AG09319 (cell line): ENCODE measurements around the gene SLC9A3.

ENCODE experiments used
- DNase-seq: peaks from one replicate; pipeline ENCODE4 v3.0.0-alpha.2; 2010; ENCODE audit warnings: low read depth; ENCODE audit errors: extremely low read depth
- TF ChIP-seq, protein P1 (sequence below): IDR thresholded peaks from 2 replicates; pipeline ENCODE4 v1.5.1; 2011; ENCODE audit warnings: low read depth, mild to moderate bottlenecking, inconsistent platforms, low read length, moderate library complexity

Gene SLC9A3

DNA sequence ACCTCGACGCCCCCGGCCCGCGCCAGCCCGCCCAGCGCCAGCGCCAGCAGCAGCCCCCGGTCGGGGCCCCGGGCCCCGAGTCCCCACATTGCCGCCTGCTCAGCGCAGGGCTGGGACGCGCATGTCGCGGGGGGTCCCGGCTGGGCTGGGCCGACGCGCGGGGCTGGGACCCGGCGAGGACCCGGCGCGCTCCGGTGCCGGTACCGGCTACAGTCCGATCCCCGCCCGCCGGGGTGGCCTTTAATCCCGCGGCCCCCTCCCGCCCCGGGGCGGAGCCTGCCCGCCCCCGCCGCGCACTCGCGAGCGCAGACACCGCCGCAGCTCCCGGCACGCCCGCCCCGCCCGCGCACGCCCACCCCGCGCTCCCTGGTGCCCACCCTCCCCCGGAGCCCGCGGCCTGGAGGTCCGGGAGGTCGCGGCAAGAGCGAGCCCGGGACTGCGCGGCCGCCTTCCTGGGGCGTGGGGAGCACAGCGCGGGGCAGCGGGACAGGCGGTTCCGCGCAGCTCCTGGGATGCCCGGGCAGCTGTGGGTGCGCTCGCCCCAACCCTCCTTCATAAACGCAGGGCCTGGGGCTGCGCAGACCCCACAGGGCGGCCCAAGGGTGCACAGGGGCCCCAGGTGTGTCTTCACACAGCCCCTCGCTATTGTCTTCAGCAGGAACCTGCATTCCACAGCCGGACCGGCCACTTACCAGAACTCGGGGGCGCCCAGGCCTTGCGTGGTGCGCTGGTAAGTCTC lies at the start of gene SLC9A3:
Gene SLC9A3, minus strand, starts transcription at position 216 of the 739 bp plus-strand sequence.
- no peak for DNase-seq
- TF ChIP-seq, protein P1, sequence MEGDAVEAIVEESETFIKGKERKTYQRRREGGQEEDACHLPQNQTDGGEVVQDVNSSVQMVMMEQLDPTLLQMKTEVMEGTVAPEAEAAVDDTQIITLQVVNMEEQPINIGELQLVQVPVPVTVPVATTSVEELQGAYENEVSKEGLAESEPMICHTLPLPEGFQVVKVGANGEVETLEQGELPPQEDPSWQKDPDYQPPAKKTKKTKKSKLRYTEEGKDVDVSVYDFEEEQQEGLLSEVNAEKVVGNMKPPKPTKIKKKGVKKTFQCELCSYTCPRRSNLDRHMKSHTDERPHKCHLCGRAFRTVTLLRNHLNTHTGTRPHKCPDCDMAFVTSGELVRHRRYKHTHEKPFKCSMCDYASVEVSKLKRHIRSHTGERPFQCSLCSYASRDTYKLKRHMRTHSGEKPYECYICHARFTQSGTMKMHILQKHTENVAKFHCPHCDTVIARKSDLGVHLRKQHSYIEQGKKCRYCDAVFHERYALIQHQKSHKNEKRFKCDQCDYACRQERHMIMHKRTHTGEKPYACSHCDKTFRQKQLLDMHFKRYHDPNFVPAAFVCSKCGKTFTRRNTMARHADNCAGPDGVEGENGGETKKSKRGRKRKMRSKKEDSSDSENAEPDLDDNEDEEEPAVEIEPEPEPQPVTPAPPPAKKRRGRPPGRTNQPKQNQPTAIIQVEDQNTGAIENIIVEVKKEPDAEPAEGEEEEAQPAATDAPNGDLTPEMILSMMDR: no peak

DNA sequence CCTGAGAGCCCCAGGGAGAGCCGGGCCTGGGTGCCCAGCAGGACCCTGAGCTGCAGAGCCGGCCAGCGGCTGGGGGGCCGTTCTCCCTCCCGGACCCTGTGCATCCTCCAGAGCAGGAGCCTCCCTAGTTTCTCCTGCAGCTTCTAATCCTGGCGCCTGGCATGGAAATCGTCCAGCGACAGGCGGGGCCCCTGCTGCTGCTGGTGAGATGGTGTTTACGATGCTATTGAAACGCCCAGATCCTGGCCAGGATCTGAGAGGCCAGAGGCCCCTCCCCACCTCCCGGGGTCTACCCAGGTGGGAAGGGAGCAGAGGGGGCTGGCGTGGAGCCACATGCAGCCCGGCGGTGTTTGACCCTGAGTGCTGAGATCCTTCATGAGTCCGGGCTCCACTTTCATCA lies 49.7 kb upstream of the SLC9A3 start:
- TF ChIP-seq, protein P1: no peak
- DNase-seq: no peak

DNA sequence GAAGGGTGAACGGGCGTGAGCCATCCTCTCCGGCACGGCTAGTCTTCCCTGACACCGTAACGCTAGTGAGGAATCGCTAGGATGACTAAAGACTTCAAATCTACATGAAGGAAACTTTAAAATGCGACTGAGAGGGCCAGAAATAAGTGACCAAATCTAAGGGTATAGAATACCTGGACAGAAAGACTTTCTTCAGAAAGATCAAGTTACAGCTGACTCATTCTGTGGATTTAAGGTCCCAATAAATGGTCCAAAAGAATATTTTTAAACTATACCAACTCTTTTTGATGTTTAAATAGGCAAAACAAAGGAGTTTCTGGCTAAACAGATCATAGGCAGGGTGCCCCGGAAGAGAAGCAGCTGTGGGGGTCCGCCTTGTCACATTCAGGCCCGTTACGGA lies 49.0 kb upstream of the SLC9A3 start:
- TF ChIP-seq, protein P1: no peak
- no peak for DNase-seq

DNA sequence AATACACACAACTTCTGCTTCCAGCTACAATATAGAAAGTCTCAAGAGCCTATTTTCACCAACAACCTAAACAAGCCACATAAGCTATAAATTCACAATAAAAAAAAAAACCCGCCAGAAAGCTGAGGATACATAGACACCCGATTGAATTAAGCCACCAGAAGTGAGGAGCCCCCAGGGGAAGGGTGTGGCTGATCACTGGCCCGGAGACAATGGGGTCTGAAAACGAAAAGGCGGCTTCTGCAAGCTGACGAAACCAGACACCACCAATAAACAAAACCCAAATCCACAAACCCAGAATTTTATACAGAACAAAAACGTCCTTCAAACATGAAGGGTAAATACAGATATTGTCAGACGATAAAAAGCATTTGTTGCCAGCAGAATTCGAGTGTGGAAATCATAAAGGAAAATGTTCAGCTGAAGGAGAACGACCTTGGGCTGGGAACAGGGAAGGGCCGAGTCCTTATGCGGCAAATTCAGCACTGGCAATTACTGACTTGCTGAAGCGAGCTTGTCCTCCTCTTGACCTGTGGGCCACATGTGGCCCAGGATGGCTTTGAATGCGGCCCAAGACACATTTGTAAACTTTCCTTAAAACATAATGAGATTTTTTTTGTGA lies 48.3 kb upstream of the SLC9A3 start:
- TF ChIP-seq, protein P1: no peak
- no peak for DNase-seq

- DNase-seq: no peak
- TF ChIP-seq, protein P1: no peak
Observed at GRCh38 chr5:571791-572190, 47.5 kb upstream of the SLC9A3 start.

DNA sequence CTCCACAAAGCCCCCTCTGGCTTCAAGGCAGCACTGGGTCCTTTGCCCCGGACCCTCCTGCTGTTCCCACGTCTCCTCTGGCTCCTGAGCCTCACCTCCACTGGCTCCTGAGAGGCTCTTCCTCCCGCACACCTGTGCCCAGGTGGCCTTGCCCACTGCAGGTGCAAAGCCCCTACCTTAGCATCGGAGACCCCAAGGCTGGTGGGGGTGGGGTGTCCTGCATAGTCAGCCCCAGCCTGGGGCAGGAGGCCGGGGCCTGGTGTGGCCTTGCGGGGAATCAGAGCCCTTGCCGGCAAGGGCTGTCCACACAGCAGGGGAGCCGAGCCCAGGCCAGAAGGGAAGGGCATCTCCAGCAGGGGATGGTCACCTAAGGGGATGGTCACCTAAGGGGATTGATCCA lies 46.6 kb upstream of the SLC9A3 start:
- TF ChIP-seq, protein P1: no peak
- no peak for DNase-seq

GRCh38 chr5:570446-570845 lies 46.2 kb upstream of the SLC9A3 start:
- TF ChIP-seq, protein P1: no peak
- DNase-seq: no peak
